ENCODE results near the gene GCFC2. TPM values are rescaled to one million over a fixed set of nuclear protein-coding genes. Genes with fewer than 3 reads are reported as not detected.
"Not testable (repeated sequence)": the region's sequence is repeated elsewhere in the genome, so short reads cannot be mapped to it uniquely, and the experiment has no call there.

The GCFC2 gene
- 22.9 TPM for total RNA-seq (ENCODE audit: insufficient read depth, low replicate concordance)

- DNase-seq (ENCODE audit: low spot score): peak; percentile 92
Observed at GRCh38 chr2:75710577-75711253, at the start of gene GCFC2. TSS of gene GCFC2 (minus strand) at chr2:75710915. CDS start at chr2:75710855, 60 bp downstream.

- DNase-seq (ENCODE audit: low spot score): peak; percentile 51
Observed at GRCh38 chr2:75752828-75753227, 42.1 kb upstream of the GCFC2 start.

GRCh38 chr2:75751824-75752468 is 41.2 kb upstream of the GCFC2 start:
- DNase-seq (ENCODE audit: low spot score): peak; percentile 40

GRCh38 chr2:75751360-75751759 is 40.6 kb upstream of the GCFC2 start:
- DNase-seq (ENCODE audit: low spot score): no peak

- no peak for DNase-seq (ENCODE audit: low spot score)
Observed at GRCh38 chr2:75737961-75738360, 27.2 kb upstream of the GCFC2 start.

GRCh38 chr2:75736276-75736675 is 25.6 kb upstream of the GCFC2 start:
- peak; percentile 48 for DNase-seq (ENCODE audit: low spot score)

- peak; percentile 51 for DNase-seq (ENCODE audit: low spot score)
Observed at GRCh38 chr2:75729861-75730260, 19.1 kb upstream of the GCFC2 start.

- DNase-seq (ENCODE audit: low spot score): no peak
Observed at GRCh38 chr2:75728614-75729419, 18.1 kb upstream of the GCFC2 start.

GRCh38 chr2:75722687-75723086 is 12.0 kb upstream of the GCFC2 start:
- no peak for DNase-seq (ENCODE audit: low spot score)

- DNase-seq (ENCODE audit: low spot score): no peak
Observed at GRCh38 chr2:75720525-75720924, 9.8 kb upstream of the GCFC2 start.

GRCh38 chr2:75719616-75720015 is 8.9 kb upstream of the GCFC2 start:
- DNase-seq (ENCODE audit: low spot score): no peak

GRCh38 chr2:75716406-75716805 is 5.7 kb upstream of the GCFC2 start:
- DNase-seq (ENCODE audit: low spot score): no peak

GRCh38 chr2:75711590-75711989 is 875 bp upstream of the GCFC2 start:
- not testable (repeated sequence) for DNase-seq (ENCODE audit: low spot score)

- DNase-seq (ENCODE audit: low spot score): no peak
Observed at GRCh38 chr2:75710220-75710576, 517 bp downstream of the GCFC2 start.

GRCh38 chr2:75709297-75709696 is 1.4 kb downstream of the GCFC2 start:
- peak; percentile 2 for DNase-seq (ENCODE audit: low spot score)

- no peak for DNase-seq (ENCODE audit: low spot score)
Observed at GRCh38 chr2:75707901-75708300, 2.8 kb downstream of the GCFC2 start.

- DNase-seq (ENCODE audit: low spot score): peak; percentile 23
Observed at GRCh38 chr2:75705921-75706320, 4.8 kb downstream of the GCFC2 start.

- DNase-seq (ENCODE audit: low spot score): no peak
Observed at GRCh38 chr2:75703589-75704287, 7.0 kb downstream of the GCFC2 start.

- no peak for DNase-seq (ENCODE audit: low spot score)
Observed at GRCh38 chr2:75702593-75702992, 8.1 kb downstream of the GCFC2 start.

GRCh38 chr2:75698918-75699317 is 11.8 kb downstream of the GCFC2 start:
- no peak for DNase-seq (ENCODE audit: low spot score)

- no peak for DNase-seq (ENCODE audit: low spot score)
Observed at GRCh38 chr2:75688196-75688595, 22.5 kb downstream of the GCFC2 start.

- DNase-seq (ENCODE audit: low spot score): not testable (repeated sequence)
Observed at GRCh38 chr2:75683430-75683829, 27.3 kb downstream of the GCFC2 start.
